Measurements from ENCODE around the gene PARP8. TPM values are rescaled to one million over a fixed set of nuclear protein-coding genes. Genes with fewer than 3 reads are reported as not detected.

PARP8 gene
- polyA plus RNA-seq, 1 donor (not counting 4 experiments of a cell fraction or from before 2014, with no cell fraction given) = 29.1 TPM

- no peak overlapping the region for H3K4me3 ChIP-seq (ENCODE audit: control insufficient read depth in 2 of 3, extremely low read depth in 1 of 3, insufficient read depth in 2 of 3, low read depth in 1 of 3, low read length in 3 of 3)
- no peaks in the 10 kb centered on the region for H3K9me1 ChIP-seq (ENCODE audit: control insufficient read depth, extremely low read depth, insufficient read depth, low read length)
- H3K27ac ChIP-seq (ENCODE audit: control insufficient read depth, insufficient read depth, low read length) = no peak overlapping the region
- H3K27me3 ChIP-seq (ENCODE audit: control insufficient read depth, extremely low read depth, insufficient read depth, low read length) = no peaks in the 10 kb centered on the region
- dilution Hi-C loops (cut with MboI; ENCODE audit: extremely low pct_ligation_motif_present, low sequenced_read_pairs) = no loop called here
- no peaks in the 10 kb centered on the region for H3K4me1 ChIP-seq (ENCODE audit: control insufficient read depth, extremely low read depth, insufficient read depth, low read length)
- FAIRE-seq (peak; percentile 87), DNase-seq (ENCODE audit: low read depth, low spot score) (no peak)
- no peak overlapping the region for H3K9ac ChIP-seq (ENCODE audit: control insufficient read depth, extremely low read depth, insufficient read depth, low read length)
- H3K79me2 ChIP-seq (ENCODE audit: control insufficient read depth, insufficient read depth, low read length) = peaks cover 12% of the 10 kb centered on the region
- no peak overlapping the region for H2AFZ ChIP-seq (ENCODE audit: control insufficient read depth, low read length)
- H3K36me3 ChIP-seq (ENCODE audit: control insufficient read depth in 2 of 2, extremely low read depth in 1 of 2, insufficient read depth in 2 of 2, low read length in 2 of 2) = no peaks in the 10 kb centered on the region
- H3K9me3 ChIP-seq (ENCODE audit: control insufficient read depth, low read depth, low read length) = no peaks in the 10 kb centered on the region
- H3K4me2 ChIP-seq (ENCODE audit: control insufficient read depth, extremely low read depth, insufficient read depth, low read depth, low read length) = no peak overlapping the region
- H4K20me1 ChIP-seq (ENCODE audit: control insufficient read depth, extremely low read depth, insufficient read depth, low read length) = no peaks in the 10 kb centered on the region
- TF ChIP-seq EZH2 (IDR thresholded peaks at IDR 0.05; ENCODE audit: low read length) (no peak), CTCF (optimal IDR thresholded peaks at IDR 0.05 in 1 of 3, IDR thresholded peaks at IDR 0.05 in 1 of 3, conservative IDR thresholded peaks at IDR 0.05 in 1 of 3; ENCODE audit: extremely low read depth in 1 of 3, insufficient read depth in 2 of 3, low read length in 3 of 3) (peak; percentile 60 to 77 (median 62))
Measured at GRCh38 chr5:50751064-50751657, 84.7 kb downstream of the PARP8 start.

- dilution Hi-C loops (cut with MboI; ENCODE audit: extremely low pct_ligation_motif_present, low sequenced_read_pairs) = no loop called here
Measured at GRCh38 chr5:50752800-50753199, 86.4 kb downstream of the PARP8 start.

More at GRCh38 chr5:50752800-50753199, 86.4 kb downstream of the PARP8 start:
- Histone ChIP-seq H3K9ac (ENCODE audit: control insufficient read depth, extremely low read depth, insufficient read depth, low read length) (no peak overlapping the region), H3K27ac (ENCODE audit: control insufficient read depth, insufficient read depth, low read length) (no peak overlapping the region), H3K4me2 (ENCODE audit: control insufficient read depth, extremely low read depth, insufficient read depth, low read depth, low read length) (no peak overlapping the region), H3K27me3 (ENCODE audit: control insufficient read depth, extremely low read depth, insufficient read depth, low read length) (no peaks in the 10 kb centered on the region), H2AFZ (ENCODE audit: control insufficient read depth, low read length) (no peak overlapping the region), H3K4me3 (ENCODE audit: control insufficient read depth in 2 of 3, extremely low read depth in 1 of 3, insufficient read depth in 2 of 3, low read depth in 1 of 3, low read length in 3 of 3) (no peak overlapping the region), H3K9me1 (ENCODE audit: control insufficient read depth, extremely low read depth, insufficient read depth, low read length) (no peaks in the 10 kb centered on the region), H3K9me3 (ENCODE audit: control insufficient read depth, low read depth, low read length) (no peaks in the 10 kb centered on the region), H4K20me1 (ENCODE audit: control insufficient read depth, extremely low read depth, insufficient read depth, low read length) (no peaks in the 10 kb centered on the region), H3K79me2 (ENCODE audit: control insufficient read depth, insufficient read depth, low read length) (peaks cover 9% of the 10 kb centered on the region), H3K36me3 (ENCODE audit: control insufficient read depth in 2 of 2, extremely low read depth in 1 of 2, insufficient read depth in 2 of 2, low read length in 2 of 2) (no peaks in the 10 kb centered on the region), H3K4me1 (ENCODE audit: control insufficient read depth, extremely low read depth, insufficient read depth, low read length) (no peaks in the 10 kb centered on the region)
- FAIRE-seq (no peak), DNase-seq (ENCODE audit: low read depth, low spot score) (no peak)
- no peak for TF ChIP-seq CTCF (optimal IDR thresholded peaks at IDR 0.05 in 1 of 3, IDR thresholded peaks at IDR 0.05 in 1 of 3, conservative IDR thresholded peaks at IDR 0.05 in 1 of 3; ENCODE audit: extremely low read depth in 1 of 3, insufficient read depth in 2 of 3, low read length in 3 of 3)
- no peak for TF ChIP-seq EZH2 (IDR thresholded peaks at IDR 0.05; ENCODE audit: low read length)
